ENCODE results near the gene CAMK1D.
"Not testable (repeated sequence)": the region's sequence is repeated elsewhere in the genome, so short reads cannot be mapped to it uniquely, and the experiment has no call there.

CAMK1D gene

GRCh38 chr10:12526311-12526710 lies 177.0 kb downstream of the CAMK1D start:
- DNase-seq (ENCODE audit: low read depth), result no peak

GRCh38 chr10:12529976-12530375 lies 180.6 kb downstream of the CAMK1D start:
- peak; percentile 1 for DNase-seq (ENCODE audit: low read depth)

GRCh38 chr10:12531305-12532220 lies 182.2 kb downstream of the CAMK1D start:
- DNase-seq (ENCODE audit: low read depth), result no peak

GRCh38 chr10:12533151-12533550 lies 183.8 kb downstream of the CAMK1D start:
- no peak for DNase-seq (ENCODE audit: low read depth)

- no peak for DNase-seq (ENCODE audit: low read depth)
Observed at GRCh38 chr10:12533723-12534122, 184.4 kb downstream of the CAMK1D start.

GRCh38 chr10:12534824-12535223 lies 185.5 kb downstream of the CAMK1D start:
- no peak for DNase-seq (ENCODE audit: low read depth)

GRCh38 chr10:12535656-12536055 lies 186.3 kb downstream of the CAMK1D start:
- no peak for DNase-seq (ENCODE audit: low read depth)

- no peak for DNase-seq (ENCODE audit: low read depth)
Observed at GRCh38 chr10:12538491-12538995, 189.2 kb downstream of the CAMK1D start.

GRCh38 chr10:12539350-12540164 lies 190.2 kb downstream of the CAMK1D start:
- DNase-seq (ENCODE audit: low read depth), result no peak

- no peak for DNase-seq (ENCODE audit: low read depth)
Observed at GRCh38 chr10:12540341-12540781, 191.0 kb downstream of the CAMK1D start.

GRCh38 chr10:12541446-12542067 lies 192.2 kb downstream of the CAMK1D start:
- DNase-seq (ENCODE audit: low read depth), result no peak

GRCh38 chr10:12542133-12542670 lies 192.9 kb downstream of the CAMK1D start:
- DNase-seq (ENCODE audit: low read depth), result no peak

- DNase-seq (ENCODE audit: low read depth), result no peak
Observed at GRCh38 chr10:12543589-12543988, 194.2 kb downstream of the CAMK1D start.

GRCh38 chr10:12546160-12546802 lies 196.9 kb downstream of the CAMK1D start:
- DNase-seq (ENCODE audit: low read depth), result not testable (repeated sequence)

- DNase-seq (ENCODE audit: low read depth), result no peak
Observed at GRCh38 chr10:12547301-12547771, 198.0 kb downstream of the CAMK1D start.

GRCh38 chr10:12549297-12549696 lies 199.9 kb downstream of the CAMK1D start:
- DNase-seq (ENCODE audit: low read depth), result no peak

GRCh38 chr10:12550994-12551393 lies 201.6 kb downstream of the CAMK1D start:
- no peak for DNase-seq (ENCODE audit: low read depth)

GRCh38 chr10:12556039-12556438 lies 206.7 kb downstream of the CAMK1D start:
- DNase-seq (ENCODE audit: low read depth), result no peak

GRCh38 chr10:12559578-12560178 lies 210.3 kb downstream of the CAMK1D start:
- DNase-seq (ENCODE audit: low read depth), result no peak

- no peak for DNase-seq (ENCODE audit: low read depth)
Observed at GRCh38 chr10:12561307-12561706, 212.0 kb downstream of the CAMK1D start.

- DNase-seq (ENCODE audit: low read depth), result no peak
Observed at GRCh38 chr10:12561720-12562119, 212.4 kb downstream of the CAMK1D start.

Measured in fibroblast of the conjunctiva (primary cell).